Keratinocyte (primary cell): Measurements from ENCODE around the gene KLHL3.

Source experiments
- EZH2 ChIP-seq: IDR thresholded peaks from one replicate; pipeline ENCODE4 v1.6.1; 2012; ENCODE audit warnings: inconsistent platforms, mild to moderate bottlenecking, low read length, moderate library complexity
- TF ChIP-seq, protein P1 (sequence below), 3 experiments: IDR thresholded peaks in 1 of 3; conservative IDR thresholded peaks in 1 of 3; optimal IDR thresholded peaks in 1 of 3; 2 replicates in 2 of 3; 3 replicates in 1 of 3; pipeline versions ENCODE3 to v1.5.1; 2011; ENCODE audit warnings: low read length in 3 of 3, mild to moderate bottlenecking in 3 of 3, moderate library complexity in 2 of 3, control low read depth in 1 of 3, inconsistent platforms in 1 of 3; ENCODE audit not compliant: insufficient read depth in 2 of 3; ENCODE audit errors: extremely low read depth in 1 of 3

DNA sequence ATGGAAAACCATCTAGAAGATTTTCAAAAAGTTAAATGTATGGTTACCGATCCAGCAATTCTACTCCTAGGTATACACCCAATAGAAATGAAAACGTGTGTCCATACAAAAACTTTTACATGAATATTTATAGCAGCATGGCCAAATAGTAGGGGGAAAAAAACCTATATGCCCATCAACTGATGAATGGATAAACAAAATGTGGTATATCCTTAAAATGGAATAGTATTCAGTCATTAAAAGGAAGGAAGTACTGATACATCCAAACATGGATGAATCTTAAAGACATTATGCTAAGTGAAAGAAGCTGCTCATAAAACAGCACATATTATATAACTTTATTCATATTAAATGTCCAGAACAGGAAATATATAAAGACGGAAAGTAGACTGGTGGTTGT, 143.6 kb downstream of the KLHL3 start:
- TF ChIP-seq, protein P1, sequence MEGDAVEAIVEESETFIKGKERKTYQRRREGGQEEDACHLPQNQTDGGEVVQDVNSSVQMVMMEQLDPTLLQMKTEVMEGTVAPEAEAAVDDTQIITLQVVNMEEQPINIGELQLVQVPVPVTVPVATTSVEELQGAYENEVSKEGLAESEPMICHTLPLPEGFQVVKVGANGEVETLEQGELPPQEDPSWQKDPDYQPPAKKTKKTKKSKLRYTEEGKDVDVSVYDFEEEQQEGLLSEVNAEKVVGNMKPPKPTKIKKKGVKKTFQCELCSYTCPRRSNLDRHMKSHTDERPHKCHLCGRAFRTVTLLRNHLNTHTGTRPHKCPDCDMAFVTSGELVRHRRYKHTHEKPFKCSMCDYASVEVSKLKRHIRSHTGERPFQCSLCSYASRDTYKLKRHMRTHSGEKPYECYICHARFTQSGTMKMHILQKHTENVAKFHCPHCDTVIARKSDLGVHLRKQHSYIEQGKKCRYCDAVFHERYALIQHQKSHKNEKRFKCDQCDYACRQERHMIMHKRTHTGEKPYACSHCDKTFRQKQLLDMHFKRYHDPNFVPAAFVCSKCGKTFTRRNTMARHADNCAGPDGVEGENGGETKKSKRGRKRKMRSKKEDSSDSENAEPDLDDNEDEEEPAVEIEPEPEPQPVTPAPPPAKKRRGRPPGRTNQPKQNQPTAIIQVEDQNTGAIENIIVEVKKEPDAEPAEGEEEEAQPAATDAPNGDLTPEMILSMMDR (optimal IDR thresholded peaks at IDR 0.05 in 1 of 3, IDR thresholded peaks at IDR 0.05 in 1 of 3, conservative IDR thresholded peaks at IDR 0.05 in 1 of 3; ENCODE audit: extremely low read depth in 1 of 3, insufficient read depth in 2 of 3, low read length in 3 of 3) = no peak
- TF ChIP-seq EZH2 = no peak
